Breast epithelium (tissue), 4 donors: ENCODE measurements around the gene TEAD3. TPM values are rescaled to one million over a fixed set of nuclear protein-coding genes. Genes with fewer than 3 reads are reported as not detected.

Source experiments
- DNase-seq, 2 donors: peaks; one replicate each; pipeline ENCODE4 v3.0.0-alpha.2; 2019; ENCODE audit warnings: low spot score in 2 of 2
- H3K27ac ChIP-seq, 2 donors: fragments of 200-600 bp; sonication (generic) in 1 of 2; one replicate each; pipeline ENCODE4 v1.5.1; 2016 to 2019; ENCODE audit warnings: mild to moderate bottlenecking in 1 of 2
- H3K27me3 ChIP-seq, 2 donors: fragments of 200-600 bp; sonication (generic) in 1 of 2; one replicate each; pipeline versions ENCODE4 v1.5.1 to v1.6.0; 2017 to 2019; ENCODE audit warnings: control low read depth in 1 of 2, mild to moderate bottlenecking in 1 of 2
- H3K36me3 ChIP-seq: fragments of 200-600 bp; one replicate; pipeline ENCODE4 v1.5.1; 2019
- H3K4me1 ChIP-seq, 2 donors: fragments of 200-600 bp; sonication (generic); one replicate each; pipeline ENCODE4 v1.5.1; 2016 to 2019; ENCODE audit warnings: control low read depth in 1 of 2
- H3K4me3 ChIP-seq, 3 donors: fragments of 200-600 bp; sonication (generic); 1 replicate in 2 of 3; 2 replicates in 1 of 3; pipeline ENCODE4 v1.5.1; 2016 to 2019; ENCODE audit warnings: mild to moderate bottlenecking in 3 of 3, moderate library complexity in 2 of 3
- H3K9me3 ChIP-seq, 2 donors: fragments of 200-600 bp; sonication (generic) in 1 of 2; one replicate each; pipeline ENCODE4 v1.5.1; 2016 to 2019; ENCODE audit warnings: control low read depth in 1 of 2
- CTCF ChIP-seq, 3 donors: fragments of 450-650 bp; IDR thresholded peaks; one replicate each; pipeline ENCODE4 v1.5.1; 2016 to 2017; ENCODE audit warnings: antibody characterized with exemption in 3 of 3, mild to moderate bottlenecking in 3 of 3, moderate library complexity in 3 of 3
- POLR2A ChIP-seq: fragments of 450-650 bp; IDR thresholded peaks from one replicate; pipeline ENCODE4 v1.6.1; 2016; ENCODE audit warnings: antibody characterized with exemption, mild to moderate bottlenecking, moderate library complexity
- POLR2AphosphoS5 ChIP-seq, 3 donors: sonication (generic); formaldehyde crosslinking; IDR thresholded peaks; one replicate each; pipeline ENCODE4 v1.6.1; 2017; ENCODE audit warnings: antibody characterized with exemption in 3 of 3
- intact Hi-C: fragments of 100-400 bp; cut with DNase I; formaldehyde crosslinking; loops from one replicate; pipeline ENCODE4 v1.15.1; 2023; ENCODE audit warnings: low total_unique reads
- total RNA-seq, 3 donors: library from RNA; depleted of rRNA; stranded (reverse); fragments of >200 nt; gene quantifications; one replicate each; pipeline ENCODE4 v1.1.0, GENCODE V29; 2016

The TEAD3 gene
- total RNA-seq, 3 donors from 2014 or later: 5.6 to 28.2 (median 26.2) TPM

- peaks cover 9 to 34% of the 10 kb centered on the region in 2 donors for H3K27me3 ChIP-seq
Observed at GRCh38 chr6:35508542-35508941, 11.7 kb upstream of the TEAD3 start.

GRCh38 chr6:35508027-35508426, 11.1 kb upstream of the TEAD3 start:
- no peak for DNase-seq
- Histone ChIP-seq H3K4me3 (no peak overlapping the region), H3K27ac (no peak overlapping the region), H3K27me3 (peaks cover 9 to 34% of the 10 kb centered on the region in 2 donors), H3K9me3 (no peaks in the 10 kb centered on the region), H3K4me1 (no peaks in the 10 kb centered on the region), H3K36me3 (no peaks in the 10 kb centered on the region)
- TF ChIP-seq CTCF (IDR thresholded peaks at IDR 0.05): no peak
- no peak for TF ChIP-seq POLR2A
- no peak for TF ChIP-seq POLR2AphosphoS5 (IDR thresholded peaks at IDR 0.05)
- intact Hi-C loops: no loop called here

More at GRCh38 chr6:35508542-35508941, 11.7 kb upstream of the TEAD3 start:
- DNase-seq: no peak
- TF ChIP-seq POLR2AphosphoS5 (IDR thresholded peaks at IDR 0.05): no peak
- TF ChIP-seq POLR2A: no peak
- TF ChIP-seq CTCF (IDR thresholded peaks at IDR 0.05): no peak
- no peaks in the 10 kb centered on the region for H3K4me1 ChIP-seq
- no peak overlapping the region for H3K4me3 ChIP-seq
- H3K36me3 ChIP-seq: no peaks in the 10 kb centered on the region
- intact Hi-C loops: no loop called here
- H3K9me3 ChIP-seq: no peaks in the 10 kb centered on the region
- H3K27ac ChIP-seq: no peak overlapping the region

- H3K27me3 ChIP-seq: peaks cover 7 to 31% of the 10 kb centered on the region in 2 donors
- H3K4me1 ChIP-seq: no peaks in the 10 kb centered on the region
- no peak overlapping the region for H3K27ac ChIP-seq
- intact Hi-C loops: no loop called here
- TF ChIP-seq CTCF (IDR thresholded peaks at IDR 0.05) (no peak), POLR2AphosphoS5 (IDR thresholded peaks at IDR 0.05) (no peak), POLR2A (no peak)
- H3K4me3 ChIP-seq: no peak overlapping the region
- DNase-seq: no peak
- no peaks in the 10 kb centered on the region for H3K36me3 ChIP-seq
- H3K9me3 ChIP-seq: no peaks in the 10 kb centered on the region
Observed at GRCh38 chr6:35507221-35507620, 10.3 kb upstream of the TEAD3 start.

GRCh38 chr6:35506536-35506935, 9.7 kb upstream of the TEAD3 start:
- Histone ChIP-seq H3K9me3 (no peaks in the 10 kb centered on the region), H3K27me3 (peaks cover 3 to 25% of the 10 kb centered on the region in 2 donors), H3K27ac (no peak overlapping the region), H3K4me1 (no peaks in the 10 kb centered on the region), H3K4me3 (no peak overlapping the region), H3K36me3 (no peaks in the 10 kb centered on the region)
- TF ChIP-seq POLR2AphosphoS5 (IDR thresholded peaks at IDR 0.05): no peak
- no peak for TF ChIP-seq CTCF (IDR thresholded peaks at IDR 0.05)
- TF ChIP-seq POLR2A: no peak
- intact Hi-C loops: no loop called here
- DNase-seq: no peak

- Histone ChIP-seq H3K36me3 (no peaks in the 10 kb centered on the region), H3K27me3 (peaks cover 3 to 21% of the 10 kb centered on the region in 2 donors), H3K27ac (no peak overlapping the region), H3K9me3 (no peaks in the 10 kb centered on the region), H3K4me3 (peak overlapping the region in 2 of 3 donors; percentile 17 to 43), H3K4me1 (no peaks in the 10 kb centered on the region)
- DNase-seq: no peak
- no peak for TF ChIP-seq POLR2A
- TF ChIP-seq POLR2AphosphoS5 (IDR thresholded peaks at IDR 0.05): no peak
- no peak for TF ChIP-seq CTCF (IDR thresholded peaks at IDR 0.05)
- intact Hi-C loops: no loop called here
Observed at GRCh38 chr6:35505999-35506412, 9.1 kb upstream of the TEAD3 start.
